Measurements from ENCODE around the gene BLTP1.

Gene BLTP1

GRCh38 chr4:122167369-122167768, 15.2 kb downstream of the BLTP1 start:
- H3K4me3 ChIP-seq (replicated peaks; ENCODE audit: low read depth, low read length), result no peak overlapping the region
- no peak for TF ChIP-seq CTCF (IDR thresholded peaks at IDR 0.05; ENCODE audit: low read length, missing control alignments)
- no peak for DNase-seq (ENCODE audit: low read depth)

- no peak overlapping the region for H3K4me3 ChIP-seq (replicated peaks; ENCODE audit: low read depth, low read length)
- TF ChIP-seq CTCF (IDR thresholded peaks at IDR 0.05; ENCODE audit: low read length, missing control alignments), result no peak
- no peak for DNase-seq (ENCODE audit: low read depth)
These were observed 18.6 kb downstream of the BLTP1 start for GRCh38 chr4:122170775-122171174.

GRCh38 chr4:122171323-122171722, 19.2 kb downstream of the BLTP1 start:
- H3K4me3 ChIP-seq (replicated peaks; ENCODE audit: low read depth, low read length), result no peak overlapping the region
- no peak for DNase-seq (ENCODE audit: low read depth)
- TF ChIP-seq CTCF (IDR thresholded peaks at IDR 0.05; ENCODE audit: low read length, missing control alignments), result no peak

GRCh38 chr4:122172266-122172665, 20.1 kb downstream of the BLTP1 start:
- TF ChIP-seq CTCF (IDR thresholded peaks at IDR 0.05; ENCODE audit: low read length, missing control alignments), result no peak

GRCh38 chr4:122178961-122179360, 26.8 kb downstream of the BLTP1 start:
- DNase-seq (ENCODE audit: low read depth), result no peak
- no peak overlapping the region for H3K4me3 ChIP-seq (replicated peaks; ENCODE audit: low read depth, low read length)
- no peak for TF ChIP-seq CTCF (IDR thresholded peaks at IDR 0.05; ENCODE audit: low read length, missing control alignments)

More at GRCh38 chr4:122172266-122172665, 20.1 kb downstream of the BLTP1 start:
- DNase-seq (ENCODE audit: low read depth), result no peak
- H3K4me3 ChIP-seq (replicated peaks; ENCODE audit: low read depth, low read length), result no peak overlapping the region

- no peak overlapping the region for H3K4me3 ChIP-seq (replicated peaks; ENCODE audit: low read depth, low read length)
- no peak for DNase-seq (ENCODE audit: low read depth)
- TF ChIP-seq CTCF (IDR thresholded peaks at IDR 0.05; ENCODE audit: low read length, missing control alignments), result no peak
These were observed 43.6 kb downstream of the BLTP1 start for GRCh38 chr4:122195718-122196117.

All from fibroblast of pulmonary artery (primary cell).